HepG2 (cell line): ENCODE measurements around the gene ELL.

Experiments
- AHR ChIP-seq: IDR thresholded peaks from 2 replicates; pipeline ENCODE4 v1.6.1; 2018; ENCODE audit warnings: missing genetic modification reagents, missing compliant biosample characterization
- MAFF ChIP-seq: IDR thresholded peaks from 2 replicates; pipeline ENCODE4 v1.6.1; 2011; ENCODE audit warnings: low read depth, low read length, improper control_type of control experiment
- POLR2A ChIP-seq, 2 experiments: IDR thresholded peaks; 2 replicates each; pipeline ENCODE4 v1.6.1; 2011; ENCODE audit warnings: low read depth in 2 of 2, low read length in 2 of 2, mild to moderate bottlenecking in 1 of 2, moderate library complexity in 1 of 2; ENCODE audit not compliant: insufficient read depth in 1 of 2
- TAF1 ChIP-seq: sonication (generic); formaldehyde crosslinking; IDR thresholded peaks from 2 replicates; pipeline ENCODE4 v1.4.0; 2020; ENCODE audit warnings: missing genetic modification reagents
- ZNF235 ChIP-seq: sonication (generic); formaldehyde crosslinking; IDR thresholded peaks from 2 replicates; pipeline ENCODE4 v1.8.1; 2023; ENCODE audit warnings: mild to moderate bottlenecking, missing genetic modification reagents, borderline replicate concordance
- TF ChIP-seq, protein P1 (sequence below): sonication (generic); formaldehyde crosslinking; IDR thresholded peaks from 2 replicates; pipeline ENCODE4 v1.5.0; 2020; ENCODE audit warnings: mild to moderate bottlenecking, missing genetic modification reagents, moderate library complexity
- TF ChIP-seq, protein P2 (sequence below): sonication (generic); formaldehyde crosslinking; IDR thresholded peaks from 2 replicates; pipeline ENCODE4 v1.8.0; 2023; ENCODE audit warnings: mild to moderate bottlenecking, missing genetic modification reagents
- TF ChIP-seq, protein P3 (sequence below): IDR thresholded peaks from 2 replicates; pipeline ENCODE4 v1.6.1; 2012; ENCODE audit warnings: low read length, improper control_type of control experiment
- TF ChIP-seq, protein P4 (sequence below): IDR thresholded peaks from 2 replicates; pipeline ENCODE4 v1.6.1; 2016; ENCODE audit warnings: mild to moderate bottlenecking
- TF ChIP-seq, protein P5 (sequence below): sonication (generic); formaldehyde crosslinking; IDR thresholded peaks from 2 replicates; pipeline ENCODE4 v1.8.1; 2022; ENCODE audit warnings: mild to moderate bottlenecking, missing genetic modification reagents

DNA sequence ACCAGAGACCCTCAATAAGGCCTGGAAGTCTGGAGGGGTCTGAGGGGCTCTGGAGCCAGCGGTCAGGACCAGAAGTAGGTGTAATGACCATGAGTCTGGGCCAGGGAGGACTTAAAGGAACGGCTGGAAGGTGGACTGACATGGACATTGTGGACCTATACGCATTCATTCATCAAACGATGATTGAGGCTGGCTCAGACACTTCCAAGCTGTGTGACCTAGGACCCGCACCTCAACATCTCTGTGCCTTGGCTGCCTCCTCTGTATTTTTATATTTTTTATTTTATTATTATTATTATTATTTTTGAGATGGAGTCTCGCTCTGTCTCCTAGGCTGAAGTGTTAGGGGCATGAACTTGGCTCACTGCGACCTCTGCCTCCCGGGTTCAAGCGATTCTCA lies 115.1 kb downstream of the ELL start:
- TF ChIP-seq ZNF235 (no peak), POLR2A (IDR thresholded peaks at IDR 0.05; ENCODE audit: insufficient read depth in 1 of 2, low read depth in 2 of 2, low read length in 2 of 2) (no peak), TAF1 (CRISPR knock-in tag) (no peak), MAFF (no peak), AHR (CRISPR knock-in tag) (no peak)
- TF ChIP-seq, protein P1, sequence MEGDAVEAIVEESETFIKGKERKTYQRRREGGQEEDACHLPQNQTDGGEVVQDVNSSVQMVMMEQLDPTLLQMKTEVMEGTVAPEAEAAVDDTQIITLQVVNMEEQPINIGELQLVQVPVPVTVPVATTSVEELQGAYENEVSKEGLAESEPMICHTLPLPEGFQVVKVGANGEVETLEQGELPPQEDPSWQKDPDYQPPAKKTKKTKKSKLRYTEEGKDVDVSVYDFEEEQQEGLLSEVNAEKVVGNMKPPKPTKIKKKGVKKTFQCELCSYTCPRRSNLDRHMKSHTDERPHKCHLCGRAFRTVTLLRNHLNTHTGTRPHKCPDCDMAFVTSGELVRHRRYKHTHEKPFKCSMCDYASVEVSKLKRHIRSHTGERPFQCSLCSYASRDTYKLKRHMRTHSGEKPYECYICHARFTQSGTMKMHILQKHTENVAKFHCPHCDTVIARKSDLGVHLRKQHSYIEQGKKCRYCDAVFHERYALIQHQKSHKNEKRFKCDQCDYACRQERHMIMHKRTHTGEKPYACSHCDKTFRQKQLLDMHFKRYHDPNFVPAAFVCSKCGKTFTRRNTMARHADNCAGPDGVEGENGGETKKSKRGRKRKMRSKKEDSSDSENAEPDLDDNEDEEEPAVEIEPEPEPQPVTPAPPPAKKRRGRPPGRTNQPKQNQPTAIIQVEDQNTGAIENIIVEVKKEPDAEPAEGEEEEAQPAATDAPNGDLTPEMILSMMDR (CRISPR knock-in tag) = no peak
- TF ChIP-seq, protein P2, sequence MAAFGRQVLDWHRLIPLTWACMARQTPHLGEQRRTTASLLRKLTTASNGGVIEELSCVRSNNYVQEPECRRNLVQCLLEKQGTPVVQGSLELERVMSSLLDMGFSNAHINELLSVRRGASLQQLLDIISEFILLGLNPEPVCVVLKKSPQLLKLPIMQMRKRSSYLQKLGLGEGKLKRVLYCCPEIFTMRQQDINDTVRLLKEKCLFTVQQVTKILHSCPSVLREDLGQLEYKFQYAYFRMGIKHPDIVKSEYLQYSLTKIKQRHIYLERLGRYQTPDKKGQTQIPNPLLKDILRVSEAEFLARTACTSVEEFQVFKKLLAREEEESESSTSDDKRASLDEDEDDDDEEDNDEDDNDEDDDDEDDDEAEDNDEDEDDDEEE (CRISPR knock-in tag) = no peak
- TF ChIP-seq, protein P3, sequence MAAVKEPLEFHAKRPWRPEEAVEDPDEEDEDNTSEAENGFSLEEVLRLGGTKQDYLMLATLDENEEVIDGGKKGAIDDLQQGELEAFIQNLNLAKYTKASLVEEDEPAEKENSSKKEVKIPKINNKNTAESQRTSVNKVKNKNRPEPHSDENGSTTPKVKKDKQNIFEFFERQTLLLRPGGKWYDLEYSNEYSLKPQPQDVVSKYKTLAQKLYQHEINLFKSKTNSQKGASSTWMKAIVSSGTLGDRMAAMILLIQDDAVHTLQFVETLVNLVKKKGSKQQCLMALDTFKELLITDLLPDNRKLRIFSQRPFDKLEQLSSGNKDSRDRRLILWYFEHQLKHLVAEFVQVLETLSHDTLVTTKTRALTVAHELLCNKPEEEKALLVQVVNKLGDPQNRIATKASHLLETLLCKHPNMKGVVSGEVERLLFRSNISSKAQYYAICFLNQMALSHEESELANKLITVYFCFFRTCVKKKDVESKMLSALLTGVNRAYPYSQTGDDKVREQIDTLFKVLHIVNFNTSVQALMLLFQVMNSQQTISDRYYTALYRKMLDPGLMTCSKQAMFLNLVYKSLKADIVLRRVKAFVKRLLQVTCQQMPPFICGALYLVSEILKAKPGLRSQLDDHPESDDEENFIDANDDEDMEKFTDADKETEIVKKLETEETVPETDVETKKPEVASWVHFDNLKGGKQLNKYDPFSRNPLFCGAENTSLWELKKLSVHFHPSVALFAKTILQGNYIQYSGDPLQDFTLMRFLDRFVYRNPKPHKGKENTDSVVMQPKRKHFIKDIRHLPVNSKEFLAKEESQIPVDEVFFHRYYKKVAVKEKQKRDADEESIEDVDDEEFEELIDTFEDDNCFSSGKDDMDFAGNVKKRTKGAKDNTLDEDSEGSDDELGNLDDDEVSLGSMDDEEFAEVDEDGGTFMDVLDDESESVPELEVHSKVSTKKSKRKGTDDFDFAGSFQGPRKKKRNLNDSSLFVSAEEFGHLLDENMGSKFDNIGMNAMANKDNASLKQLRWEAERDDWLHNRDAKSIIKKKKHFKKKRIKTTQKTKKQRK = no peak
- TF ChIP-seq, protein P4, sequence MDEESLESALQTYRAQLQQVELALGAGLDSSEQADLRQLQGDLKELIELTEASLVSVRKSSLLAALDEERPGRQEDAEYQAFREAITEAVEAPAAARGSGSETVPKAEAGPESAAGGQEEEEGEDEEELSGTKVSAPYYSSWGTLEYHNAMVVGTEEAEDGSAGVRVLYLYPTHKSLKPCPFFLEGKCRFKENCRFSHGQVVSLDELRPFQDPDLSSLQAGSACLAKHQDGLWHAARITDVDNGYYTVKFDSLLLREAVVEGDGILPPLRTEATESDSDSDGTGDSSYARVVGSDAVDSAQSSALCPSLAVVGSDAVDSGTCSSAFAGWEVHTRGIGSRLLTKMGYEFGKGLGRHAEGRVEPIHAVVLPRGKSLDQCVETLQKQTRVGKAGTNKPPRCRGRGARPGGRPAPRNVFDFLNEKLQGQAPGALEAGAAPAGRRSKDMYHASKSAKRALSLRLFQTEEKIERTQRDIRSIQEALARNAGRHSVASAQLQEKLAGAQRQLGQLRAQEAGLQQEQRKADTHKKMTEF (CRISPR knock-in tag) = no peak
- TF ChIP-seq, protein P5, sequence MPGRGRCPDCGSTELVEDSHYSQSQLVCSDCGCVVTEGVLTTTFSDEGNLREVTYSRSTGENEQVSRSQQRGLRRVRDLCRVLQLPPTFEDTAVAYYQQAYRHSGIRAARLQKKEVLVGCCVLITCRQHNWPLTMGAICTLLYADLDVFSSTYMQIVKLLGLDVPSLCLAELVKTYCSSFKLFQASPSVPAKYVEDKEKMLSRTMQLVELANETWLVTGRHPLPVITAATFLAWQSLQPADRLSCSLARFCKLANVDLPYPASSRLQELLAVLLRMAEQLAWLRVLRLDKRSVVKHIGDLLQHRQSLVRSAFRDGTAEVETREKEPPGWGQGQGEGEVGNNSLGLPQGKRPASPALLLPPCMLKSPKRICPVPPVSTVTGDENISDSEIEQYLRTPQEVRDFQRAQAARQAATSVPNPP = no peak
